ENCODE data around the gene ADRM1. TPM values are rescaled to one million over a fixed set of nuclear protein-coding genes. Genes with fewer than 3 reads are reported as not detected.
A peak's percentile ranks its signal among the peaks of the same experiment; 100 is the strongest.

ADRM1 gene
- total RNA-seq, 4 donors from 2014 or later, result 41.8 to 126 (median 109) TPM

GRCh38 chr20:62356589-62357186 lies 53.9 kb downstream of the ADRM1 start:
- 60 to 62% methylated on average over 2 to 14 of the region's 17 CpGs for WGBS, 2 donors (ENCODE audit: low coverage in 1 of 2)

GRCh38 chr20:62357187-62357667 lies 54.4 kb downstream of the ADRM1 start:
- no peak for TF ChIP-seq CTCF (IDR thresholded peaks at IDR 0.05)
- no peak for TF ChIP-seq POLR2AphosphoS5 (IDR thresholded peaks at IDR 0.05)
- no peak for TF ChIP-seq EP300 (IDR thresholded peaks at IDR 0.05; ENCODE audit: low read depth)
- TF ChIP-seq POLR2A (IDR thresholded peaks at IDR 0.05), result no peak
- Histone ChIP-seq H3K4me3 (no peak overlapping the region), H3K27me3 (no peaks in the 10 kb centered on the region), H3K36me3 (no peaks in the 10 kb centered on the region), H3K9me3 (no peaks in the 10 kb centered on the region), H3K27ac (peak overlapping the region; percentile 81 to 88 (median 84)), H3K4me1 (peaks cover 57 to 85% (median 64%) of the 10 kb centered on the region in 4 donors)
- DNase-seq, result no peak
- in situ Hi-C loops (cut with MboI; ENCODE audit: low pct_ligation_motif_present in 1 of 4, low pct_unique_long_range_greater_than_20kb in 1 of 4, low sequenced_read_pairs in 3 of 4) (no loop called here), intact Hi-C loops (cut with DNase I; ENCODE audit: low total_unique reads) (no loop called here)
- 35% methylated on average over 23 of the region's 25 CpGs; no CpG with 5 or more reads in 1 of the 2 donors for WGBS, 2 donors (ENCODE audit: low coverage in 1 of 2)

More at GRCh38 chr20:62356589-62357186, 53.9 kb downstream of the ADRM1 start:
- peaks cover 57 to 82% (median 63%) of the 10 kb centered on the region in 4 donors for H3K4me1 ChIP-seq
- H3K9me3 ChIP-seq, result no peaks in the 10 kb centered on the region
- no peaks in the 10 kb centered on the region for H3K27me3 ChIP-seq
- H3K36me3 ChIP-seq, result no peaks in the 10 kb centered on the region
- DNase-seq, result no peak
- no peak for TF ChIP-seq POLR2A (IDR thresholded peaks at IDR 0.05)
- TF ChIP-seq EP300 (IDR thresholded peaks at IDR 0.05; ENCODE audit: low read depth), result no peak
- TF ChIP-seq CTCF (IDR thresholded peaks at IDR 0.05), result no peak
- TF ChIP-seq POLR2AphosphoS5 (IDR thresholded peaks at IDR 0.05), result no peak
- H3K4me3 ChIP-seq, result peak overlapping the region in 1 of 4 donors; percentile 8
- H3K27ac ChIP-seq, result peak overlapping the region; percentile 81 to 88 (median 84)
- in situ Hi-C loops (cut with MboI; ENCODE audit: low pct_ligation_motif_present in 1 of 4, low pct_unique_long_range_greater_than_20kb in 1 of 4, low sequenced_read_pairs in 3 of 4) (no loop called here), intact Hi-C loops (cut with DNase I; ENCODE audit: low total_unique reads) (no loop called here)

- H3K27me3 ChIP-seq, result no peaks in the 10 kb centered on the region
- in situ Hi-C loops (cut with MboI; ENCODE audit: low pct_ligation_motif_present in 1 of 4, low pct_unique_long_range_greater_than_20kb in 1 of 4, low sequenced_read_pairs in 3 of 4) (no loop called here), intact Hi-C loops (cut with DNase I; ENCODE audit: low total_unique reads) (no loop called here)
- DNase-seq, result no peak
- no peaks in the 10 kb centered on the region for H3K9me3 ChIP-seq
- peak overlapping the region; percentile 81 to 88 (median 84) for H3K27ac ChIP-seq
- no peaks in the 10 kb centered on the region for H3K36me3 ChIP-seq
- WGBS, 2 donors (ENCODE audit: low coverage in 1 of 2), result 49% methylated on average over 7 of the region's 7 CpGs; no CpG with 5 or more reads in 1 of the 2 donors
- H3K4me3 ChIP-seq, result no peak overlapping the region
- TF ChIP-seq POLR2A (IDR thresholded peaks at IDR 0.05) (no peak), CTCF (IDR thresholded peaks at IDR 0.05) (no peak), EP300 (IDR thresholded peaks at IDR 0.05; ENCODE audit: low read depth) (no peak), POLR2AphosphoS5 (IDR thresholded peaks at IDR 0.05) (no peak)
- peaks cover 55 to 86% (median 64%) of the 10 kb centered on the region in 4 donors for H3K4me1 ChIP-seq
These were observed 54.9 kb downstream of the ADRM1 start for GRCh38 chr20:62357681-62358080.

Other genes with a start within 250 kb of the ADRM1 start
- 10 to 100 TPM; 18.9 to 39.5 (median 24.3) TPM for gene TAF4, start 237.1 kb upstream of the ADRM1 start, total RNA-seq
- gene LSM14B, start 180.5 kb upstream of the ADRM1 start, total RNA-seq, result 10 to 100 TPM; 22.1 to 45.3 (median 35.6) TPM
- 100 to 1,000 TPM; 154 to 241 (median 234) TPM for gene PSMA7, start 159.6 kb upstream of the ADRM1 start, total RNA-seq
- 10 to 100 TPM; 14.7 to 23.2 (median 22.1) TPM for gene SS18L1, start 159.2 kb upstream of the ADRM1 start, total RNA-seq
- 10 to 100 TPM in 3 of 4 donors, 1 to 10 TPM in 1; 9.8 to 58.0 (median 23.1) TPM for gene MTG2, start 120.0 kb upstream of the ADRM1 start, total RNA-seq
- not detected for gene HRH3, start 82.7 kb upstream of the ADRM1 start, total RNA-seq
- 100 to 1,000 TPM in 1 of 4 donors, 10 to 100 TPM in 3; 36.2 to 101 (median 73.3) TPM for gene OSBPL2, start 64.5 kb upstream of the ADRM1 start, total RNA-seq
- gene LAMA5, start 64.3 kb downstream of the ADRM1 start, total RNA-seq, result 100 to 1,000 TPM in 2 of 4 donors, 10 to 100 TPM in 2; 33.2 to 269 (median 91.3) TPM
- gene RPS21, start 84.1 kb downstream of the ADRM1 start, total RNA-seq, result 1,000 to 10,000 TPM in 3 of 4 donors, 100 to 1,000 TPM in 1; 585 to 2,728 (median 1,375) TPM
- gene CABLES2, start 104.3 kb downstream of the ADRM1 start, total RNA-seq, result 10 to 100 TPM in 1 of 4 donors, 1 to 10 TPM in 3; 3.7 to 10.1 (median 8.5) TPM
- 1 to 10 TPM in 3 of 4 donors, under 1 TPM in 1; 0.75 to 9.4 (median 4.3) TPM for gene RBBP8NL, start 124.5 kb downstream of the ADRM1 start, total RNA-seq
- not detected for gene GATA5, start 173.0 kb downstream of the ADRM1 start, total RNA-seq

All from transverse colon (tissue), 4 donors.